ENCODE data around the gene CARMIL1. TPM values are rescaled to one million over a fixed set of nuclear protein-coding genes. Genes with fewer than 3 reads are reported as not detected.
"Not testable (repeated sequence)": the region's sequence is repeated elsewhere in the genome, so short reads cannot be mapped to it uniquely, and the experiment has no call there.

The CARMIL1 gene
- polyA plus RNA-seq, 1 donor = 106 TPM

GRCh38 chr6:25578538-25578937, 299.4 kb downstream of the CARMIL1 start:
- no peak for DNase-seq

DNA sequence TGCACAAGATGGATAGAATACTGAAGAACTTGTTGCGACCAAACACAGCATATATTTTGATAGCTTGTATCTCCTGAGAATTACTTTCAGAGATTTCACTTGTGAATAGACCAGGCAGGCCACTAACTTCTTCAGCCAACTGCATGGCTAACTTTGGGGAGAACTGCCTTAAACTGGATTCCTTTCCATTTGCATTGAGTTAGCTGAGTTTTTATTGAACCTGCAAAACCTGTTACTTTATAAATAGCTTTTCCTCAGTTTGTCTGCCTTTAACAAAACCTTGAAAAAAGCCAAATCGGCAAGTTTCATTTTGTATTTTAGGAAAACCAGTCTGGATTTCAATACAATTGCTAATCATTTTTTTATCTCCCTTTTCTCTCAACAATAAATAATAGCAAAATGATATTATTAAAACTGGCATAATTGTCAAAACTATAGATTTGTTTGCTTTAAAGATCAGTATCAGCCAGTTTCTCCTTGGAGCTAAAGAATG, 300.3 kb downstream of the CARMIL1 start:
- no peak for DNase-seq

DNA sequence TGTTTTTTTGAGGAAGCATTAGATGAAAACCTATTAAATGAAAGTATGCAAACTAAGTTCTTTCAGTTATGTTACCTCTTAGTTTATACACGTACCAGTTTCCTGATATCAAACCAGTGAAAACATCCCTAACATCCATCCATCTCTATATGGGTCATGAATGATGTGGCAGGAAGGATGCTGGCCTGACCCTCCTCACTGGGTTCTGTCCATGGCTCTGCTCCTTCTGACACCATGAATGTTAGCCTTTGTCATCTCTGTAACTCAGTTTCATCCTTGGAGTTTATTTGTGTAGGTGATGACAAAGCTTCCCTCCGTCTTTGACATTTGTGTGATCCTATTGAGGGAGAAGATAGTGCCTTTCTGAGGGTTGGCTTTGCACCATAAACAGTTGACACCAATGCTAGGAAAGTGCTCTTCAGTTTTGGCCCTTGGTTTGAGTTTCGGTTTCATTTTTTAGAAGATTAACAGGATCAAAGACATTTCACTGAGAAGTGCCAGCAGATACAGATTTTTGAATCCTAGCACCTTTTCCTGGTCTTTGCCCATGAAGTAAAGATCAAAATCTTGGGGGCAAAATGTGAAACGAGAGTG, 300.8 kb downstream of the CARMIL1 start:
- DNase-seq = no peak

GRCh38 chr6:25582101-25582500, 302.9 kb downstream of the CARMIL1 start:
- no peak for DNase-seq

DNA sequence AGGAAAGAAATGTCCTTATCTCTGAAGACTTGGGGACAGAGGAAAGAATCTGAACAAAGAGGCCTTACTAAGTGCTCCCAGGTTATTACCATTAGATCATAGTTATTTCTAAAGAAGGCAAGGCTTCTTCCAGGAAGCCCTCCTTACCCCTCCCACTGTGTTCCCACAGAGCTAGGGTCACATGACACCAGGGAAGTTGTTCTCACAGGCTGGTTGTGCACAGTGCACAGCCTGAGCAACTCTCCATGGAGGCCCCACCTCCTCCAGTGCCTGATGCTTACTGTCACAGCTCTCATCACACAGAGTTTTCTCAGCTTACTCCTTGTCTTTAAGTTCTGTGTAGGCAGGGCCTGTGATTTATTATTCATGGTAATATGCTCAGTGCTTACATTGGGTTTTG, 303.9 kb downstream of the CARMIL1 start:
- no peak for DNase-seq

DNA sequence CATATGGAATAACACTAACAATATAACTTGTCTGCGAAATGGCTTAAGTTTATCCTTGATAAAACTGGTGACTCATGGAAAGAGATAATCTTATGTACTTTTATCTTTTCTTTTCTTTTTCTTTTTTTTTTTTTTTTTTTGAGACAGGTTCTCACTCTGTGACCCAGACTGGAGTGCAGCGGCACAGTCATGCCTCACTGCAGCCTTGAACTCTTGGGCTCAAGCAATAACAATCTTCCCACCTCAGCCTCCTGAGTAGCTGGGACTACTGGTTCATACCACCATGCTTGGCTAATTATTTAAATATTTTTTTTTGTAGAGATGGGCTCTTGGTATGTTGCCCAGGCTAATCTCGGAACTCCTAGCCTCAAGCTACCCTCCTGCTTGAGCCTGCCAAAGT, 304.7 kb downstream of the CARMIL1 start:
- DNase-seq = no peak

- DNase-seq = no peak
These were observed 306.1 kb downstream of the CARMIL1 start for GRCh38 chr6:25585225-25585624.

DNA sequence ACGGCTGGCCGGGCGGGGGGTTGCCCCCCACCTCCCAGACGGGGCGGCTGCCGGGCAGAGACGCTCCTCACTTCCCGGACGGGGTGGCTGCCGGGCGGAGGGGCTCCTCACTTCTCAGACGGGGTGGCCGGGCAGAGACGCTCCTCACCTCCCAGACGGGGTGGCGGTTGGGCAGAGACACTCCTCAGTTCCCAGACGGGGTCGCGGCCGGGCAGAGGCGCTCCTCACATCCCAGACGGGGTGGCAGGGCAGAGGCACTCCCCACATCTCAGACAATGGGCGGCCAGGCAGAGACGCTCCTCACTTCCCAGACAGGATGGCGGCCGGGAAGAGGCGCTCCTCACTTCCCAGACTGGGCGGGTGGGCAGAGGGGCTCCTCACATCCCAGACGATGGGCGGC, 306.9 kb downstream of the CARMIL1 start:
- DNase-seq = not testable (repeated sequence)

GRCh38 chr6:25586927-25587326, 307.8 kb downstream of the CARMIL1 start:
- DNase-seq = no peak

DNA sequence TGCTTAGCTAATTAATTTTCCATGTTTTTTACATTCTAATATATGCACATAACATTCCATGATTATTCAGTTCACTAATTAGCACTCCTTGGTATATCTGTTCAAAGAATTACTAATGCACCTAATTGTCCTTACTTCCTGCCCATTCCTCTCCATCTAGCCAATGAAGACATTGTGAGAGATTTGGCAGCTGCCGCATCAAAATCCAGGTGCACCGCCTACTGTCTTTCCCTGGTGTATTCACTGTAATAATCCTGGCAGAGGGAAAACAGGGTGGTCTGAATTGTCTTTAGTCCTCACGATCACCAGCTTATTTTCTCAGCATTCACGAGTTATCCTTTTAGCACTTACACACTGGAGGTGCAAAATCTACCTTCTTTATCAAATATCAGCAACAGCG, 311.8 kb downstream of the CARMIL1 start:
- no peak for DNase-seq

DNA sequence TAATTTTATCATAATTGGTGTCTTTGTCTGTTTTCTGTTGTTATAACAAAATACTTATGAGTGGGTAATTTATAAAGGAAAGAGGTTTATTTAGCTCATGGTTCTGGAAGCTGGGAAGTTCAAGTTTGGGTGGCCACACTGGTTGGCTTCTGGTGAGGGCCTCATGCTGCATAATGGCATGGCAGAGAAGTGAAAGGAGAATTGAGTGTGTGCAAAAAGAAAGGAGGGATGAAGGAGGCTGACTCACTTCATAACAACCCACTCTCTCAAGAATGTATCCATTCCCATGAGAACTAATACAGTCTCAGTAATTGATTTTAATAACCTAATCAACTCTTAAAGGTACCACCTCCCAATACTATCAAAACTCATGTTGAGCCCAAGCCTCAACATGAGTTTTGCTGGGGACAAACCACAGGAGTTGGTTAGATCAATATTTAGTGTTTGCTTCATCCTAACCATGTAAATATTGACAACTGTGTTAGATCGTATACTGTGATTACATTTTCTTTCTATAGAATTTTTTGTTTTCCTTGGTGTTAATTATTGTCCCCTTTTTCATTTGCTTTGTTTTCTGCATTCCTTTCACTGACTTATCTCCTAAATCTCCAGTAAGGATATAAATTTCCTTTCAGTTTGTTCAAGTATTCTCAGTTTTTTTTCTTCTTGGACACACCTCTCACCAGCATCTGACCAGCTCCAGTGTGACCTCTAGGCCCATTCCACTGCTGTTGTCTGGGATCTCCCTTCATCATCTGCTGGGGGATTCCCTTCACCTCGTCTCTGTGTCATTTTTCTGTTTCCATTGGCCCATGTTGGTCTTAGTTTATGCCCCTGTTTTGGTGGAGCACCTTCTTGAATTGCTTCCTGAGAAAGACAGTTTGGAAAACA, 318.0 kb downstream of the CARMIL1 start:
- no peak for DNase-seq

- DNase-seq = no peak
These were observed 320.4 kb downstream of the CARMIL1 start for GRCh38 chr6:25599516-25600085.

- DNase-seq = peak; percentile 50
These were observed 322.9 kb downstream of the CARMIL1 start for GRCh38 chr6:25601800-25602673.

- no peak for DNase-seq
These were observed 323.5 kb downstream of the CARMIL1 start for GRCh38 chr6:25602674-25602982.

- DNase-seq = no peak
These were observed 324.1 kb downstream of the CARMIL1 start for GRCh38 chr6:25603251-25603650.

GRCh38 chr6:25606151-25606550, 327.0 kb downstream of the CARMIL1 start:
- no peak for DNase-seq

- no peak for DNase-seq
These were observed 329.5 kb downstream of the CARMIL1 start for GRCh38 chr6:25608558-25609174.

- no peak for DNase-seq
These were observed 333.5 kb downstream of the CARMIL1 start for GRCh38 chr6:25612666-25613065.

GRCh38 chr6:25613415-25613814, 334.2 kb downstream of the CARMIL1 start:
- no peak for DNase-seq

DNA sequence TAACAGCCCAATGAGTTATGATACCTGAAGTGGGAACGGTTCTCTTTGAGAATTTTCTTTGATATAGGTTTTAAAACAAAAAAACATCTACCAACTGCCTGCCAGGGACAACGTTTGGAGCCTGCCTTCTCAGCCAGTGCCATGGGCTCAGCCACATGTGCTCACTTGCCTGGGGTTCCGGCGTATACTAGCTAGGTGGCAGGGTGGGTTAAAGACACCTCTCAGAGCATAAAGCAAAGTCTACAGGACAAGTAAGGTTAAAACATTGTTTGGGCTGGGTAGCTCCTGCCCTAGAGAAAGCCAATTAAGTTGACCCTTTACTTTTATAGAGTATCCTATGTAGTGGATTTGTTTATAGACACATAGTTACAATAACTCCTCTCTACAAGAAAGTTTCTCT, 334.9 kb downstream of the CARMIL1 start:
- DNase-seq = no peak

DNA sequence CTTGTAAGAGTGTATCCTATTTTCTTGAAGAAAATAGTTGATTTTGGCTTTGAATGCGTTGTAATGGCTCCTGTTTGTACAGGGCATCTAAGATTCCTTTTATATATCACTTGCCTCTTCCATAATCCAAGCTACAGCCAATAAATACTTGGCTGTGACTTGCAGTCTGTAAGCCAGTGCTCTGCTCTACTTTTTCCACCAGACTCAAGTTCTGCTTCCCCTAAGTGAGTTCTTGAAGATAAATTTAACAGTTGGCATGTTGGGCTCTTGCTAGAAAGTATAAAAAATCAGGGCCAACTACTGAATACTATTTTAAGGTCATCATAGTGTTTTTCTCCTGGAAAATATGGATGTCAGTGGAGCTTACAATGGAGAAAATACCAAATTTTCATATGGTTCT, 336.3 kb downstream of the CARMIL1 start:
- DNase-seq = no peak

GRCh38 chr6:25617997-25618396, 338.8 kb downstream of the CARMIL1 start:
- no peak for DNase-seq

All from left kidney (tissue), 2 donors.